Measurements from ENCODE around the gene YLPM1. TPM values are rescaled to one million over a fixed set of nuclear protein-coding genes. Genes with fewer than 3 reads are reported as not detected.

Gene YLPM1, protein sequence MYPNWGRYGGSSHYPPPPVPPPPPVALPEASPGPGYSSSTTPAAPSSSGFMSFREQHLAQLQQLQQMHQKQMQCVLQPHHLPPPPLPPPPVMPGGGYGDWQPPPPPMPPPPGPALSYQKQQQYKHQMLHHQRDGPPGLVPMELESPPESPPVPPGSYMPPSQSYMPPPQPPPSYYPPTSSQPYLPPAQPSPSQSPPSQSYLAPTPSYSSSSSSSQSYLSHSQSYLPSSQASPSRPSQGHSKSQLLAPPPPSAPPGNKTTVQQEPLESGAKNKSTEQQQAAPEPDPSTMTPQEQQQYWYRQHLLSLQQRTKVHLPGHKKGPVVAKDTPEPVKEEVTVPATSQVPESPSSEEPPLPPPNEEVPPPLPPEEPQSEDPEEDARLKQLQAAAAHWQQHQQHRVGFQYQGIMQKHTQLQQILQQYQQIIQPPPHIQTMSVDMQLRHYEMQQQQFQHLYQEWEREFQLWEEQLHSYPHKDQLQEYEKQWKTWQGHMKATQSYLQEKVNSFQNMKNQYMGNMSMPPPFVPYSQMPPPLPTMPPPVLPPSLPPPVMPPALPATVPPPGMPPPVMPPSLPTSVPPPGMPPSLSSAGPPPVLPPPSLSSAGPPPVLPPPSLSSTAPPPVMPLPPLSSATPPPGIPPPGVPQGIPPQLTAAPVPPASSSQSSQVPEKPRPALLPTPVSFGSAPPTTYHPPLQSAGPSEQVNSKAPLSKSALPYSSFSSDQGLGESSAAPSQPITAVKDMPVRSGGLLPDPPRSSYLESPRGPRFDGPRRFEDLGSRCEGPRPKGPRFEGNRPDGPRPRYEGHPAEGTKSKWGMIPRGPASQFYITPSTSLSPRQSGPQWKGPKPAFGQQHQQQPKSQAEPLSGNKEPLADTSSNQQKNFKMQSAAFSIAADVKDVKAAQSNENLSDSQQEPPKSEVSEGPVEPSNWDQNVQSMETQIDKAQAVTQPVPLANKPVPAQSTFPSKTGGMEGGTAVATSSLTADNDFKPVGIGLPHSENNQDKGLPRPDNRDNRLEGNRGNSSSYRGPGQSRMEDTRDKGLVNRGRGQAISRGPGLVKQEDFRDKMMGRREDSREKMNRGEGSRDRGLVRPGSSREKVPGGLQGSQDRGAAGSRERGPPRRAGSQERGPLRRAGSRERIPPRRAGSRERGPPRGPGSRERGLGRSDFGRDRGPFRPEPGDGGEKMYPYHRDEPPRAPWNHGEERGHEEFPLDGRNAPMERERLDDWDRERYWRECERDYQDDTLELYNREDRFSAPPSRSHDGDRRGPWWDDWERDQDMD (N-terminal part only)
- 65.4 and 90.4 TPM in 2 replicates for total RNA-seq (ENCODE audit: low replicate concordance)
- long read RNA-seq, partial matches to known transcripts: 25 of 28 reads
- long read RNA-seq, other reads (novel, unspliced or antisense): 3 of 28 reads

DNA sequence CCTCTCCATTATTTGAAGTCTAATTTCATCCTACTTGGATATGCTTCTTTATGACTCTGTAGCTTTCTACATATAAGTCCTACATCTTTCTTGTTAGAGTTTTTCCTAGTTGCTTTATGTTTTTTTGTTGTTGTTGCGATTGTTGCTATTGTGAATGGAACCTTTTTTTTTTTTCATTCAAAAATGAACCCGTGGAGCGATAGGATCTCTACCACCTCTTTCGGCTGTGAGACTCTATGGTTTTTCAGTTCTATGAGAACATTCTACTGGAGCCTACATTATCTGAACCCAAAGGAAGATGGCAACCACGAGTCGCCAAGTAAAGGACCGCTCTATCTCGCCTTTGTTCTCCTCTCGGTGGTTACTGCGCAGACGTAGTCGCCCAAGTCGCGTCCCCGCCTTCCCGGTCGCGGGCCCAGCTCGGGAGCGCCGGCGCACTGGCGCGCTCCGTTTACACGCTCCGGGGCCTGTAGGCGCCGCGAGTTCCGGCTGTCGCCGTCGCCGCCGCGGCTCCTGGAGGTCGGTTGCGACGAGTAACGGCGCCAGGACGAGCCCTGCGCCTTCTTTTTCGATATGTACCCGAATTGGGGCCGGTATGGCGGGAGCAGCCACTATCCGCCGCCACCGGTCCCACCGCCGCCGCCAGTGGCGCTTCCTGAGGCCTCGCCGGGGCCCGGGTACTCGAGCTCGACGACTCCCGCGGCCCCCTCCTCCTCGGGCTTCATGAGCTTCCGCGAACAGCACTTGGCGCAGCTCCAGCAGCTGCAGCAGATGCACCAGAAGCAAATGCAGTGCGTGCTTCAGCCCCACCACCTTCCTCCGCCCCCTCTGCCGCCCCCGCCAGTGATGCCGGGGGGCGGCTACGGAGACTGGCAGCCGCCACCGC lies at the start of gene YLPM1:
TSS of gene YLPM1 (plus strand) at position 400 of the 886 bp plus-strand sequence. CDS start at position 574, 174 bp downstream.
- DNase-seq (ENCODE audit: extremely low spot score, unreplicated experiment): peak; percentile 93
- Mint-ChIP-seq H3K4me1 (ENCODE audit: unreplicated experiment) (peaks cover 36% of the 10 kb centered on the region), H3K27me3 (peaks cover 8% of the 10 kb centered on the region), H3K36me3 (peaks cover 19% of the 10 kb centered on the region), H3K9me3 (no peaks in the 10 kb centered on the region), H3K27ac (peak within 1 kb of the TSS; percentile 91), H3K4me3 (peak within 1 kb of the TSS; percentile 94)
- TF ChIP-seq, protein P1, sequence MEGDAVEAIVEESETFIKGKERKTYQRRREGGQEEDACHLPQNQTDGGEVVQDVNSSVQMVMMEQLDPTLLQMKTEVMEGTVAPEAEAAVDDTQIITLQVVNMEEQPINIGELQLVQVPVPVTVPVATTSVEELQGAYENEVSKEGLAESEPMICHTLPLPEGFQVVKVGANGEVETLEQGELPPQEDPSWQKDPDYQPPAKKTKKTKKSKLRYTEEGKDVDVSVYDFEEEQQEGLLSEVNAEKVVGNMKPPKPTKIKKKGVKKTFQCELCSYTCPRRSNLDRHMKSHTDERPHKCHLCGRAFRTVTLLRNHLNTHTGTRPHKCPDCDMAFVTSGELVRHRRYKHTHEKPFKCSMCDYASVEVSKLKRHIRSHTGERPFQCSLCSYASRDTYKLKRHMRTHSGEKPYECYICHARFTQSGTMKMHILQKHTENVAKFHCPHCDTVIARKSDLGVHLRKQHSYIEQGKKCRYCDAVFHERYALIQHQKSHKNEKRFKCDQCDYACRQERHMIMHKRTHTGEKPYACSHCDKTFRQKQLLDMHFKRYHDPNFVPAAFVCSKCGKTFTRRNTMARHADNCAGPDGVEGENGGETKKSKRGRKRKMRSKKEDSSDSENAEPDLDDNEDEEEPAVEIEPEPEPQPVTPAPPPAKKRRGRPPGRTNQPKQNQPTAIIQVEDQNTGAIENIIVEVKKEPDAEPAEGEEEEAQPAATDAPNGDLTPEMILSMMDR (conservative IDR thresholded peaks at IDR 0.05): peak; percentile 66

- H3K27me3 Mint-ChIP-seq: no peaks in the 10 kb centered on the region
- peak overlapping the region; percentile 100 for H3K4me3 Mint-ChIP-seq
- H3K36me3 Mint-ChIP-seq: peaks cover 3% of the 10 kb centered on the region
- peaks cover 18% of the 10 kb centered on the region for H3K4me1 Mint-ChIP-seq (ENCODE audit: unreplicated experiment)
- DNase-seq (ENCODE audit: extremely low spot score, unreplicated experiment): no peak
- H3K27ac Mint-ChIP-seq: peak overlapping the region; percentile 97
- TF ChIP-seq, protein P1 (conservative IDR thresholded peaks at IDR 0.05): no peak
- H3K9me3 Mint-ChIP-seq: no peaks in the 10 kb centered on the region
Measured at GRCh38 chr14:74713395-74713735, 49.8 kb upstream of the YLPM1 start.

GRCh38 chr14:74720526-74720925 lies 42.6 kb upstream of the YLPM1 start:
- peaks cover 13% of the 10 kb centered on the region for H3K36me3 Mint-ChIP-seq
- H3K4me3 Mint-ChIP-seq: no peak overlapping the region
- TF ChIP-seq, protein P1 (conservative IDR thresholded peaks at IDR 0.05): no peak
- DNase-seq (ENCODE audit: extremely low spot score, unreplicated experiment): no peak
- H3K27ac Mint-ChIP-seq: no peak overlapping the region
- no peaks in the 10 kb centered on the region for H3K4me1 Mint-ChIP-seq (ENCODE audit: unreplicated experiment)
- no peaks in the 10 kb centered on the region for H3K27me3 Mint-ChIP-seq
- H3K9me3 Mint-ChIP-seq: no peaks in the 10 kb centered on the region

- Mint-ChIP-seq H3K4me3 (no peak overlapping the region), H3K27ac (no peak overlapping the region), H3K36me3 (peaks cover 13% of the 10 kb centered on the region), H3K4me1 (ENCODE audit: unreplicated experiment) (no peaks in the 10 kb centered on the region), H3K27me3 (no peaks in the 10 kb centered on the region), H3K9me3 (no peaks in the 10 kb centered on the region)
- DNase-seq (ENCODE audit: extremely low spot score, unreplicated experiment): no peak
- TF ChIP-seq, protein P1 (conservative IDR thresholded peaks at IDR 0.05): no peak
Measured at GRCh38 chr14:74723134-74723533, 40.0 kb upstream of the YLPM1 start.

All from type B pancreatic cell (in vitro differentiated cells).